GM23338 (cell line): ENCODE measurements around the gene GAPVD1. TPM values are rescaled to one million over a fixed set of nuclear protein-coding genes. Genes with fewer than 3 reads are reported as not detected.

Experiments
- ATAC-seq: fragments of 200-7000 bp; cut with Tn5 transposase; 3 replicates; pipeline ENCODE4 v1.9.1; 2020
- DNase-seq: peaks from one replicate; pipeline ENCODE4 v3.0.0-alpha.2; 2015; ENCODE audit warnings: low spot score
- H2AFZ ChIP-seq: fragments of 200-600 bp; sonication (generic); 2 replicates; pipeline ENCODE4 v1.8.0; 2016; ENCODE audit warnings: antibody characterized with exemption, mild to moderate bottlenecking, moderate library complexity
- H3F3A ChIP-seq: fragments of 200-600 bp; sonication (generic); replicated peaks from 2 replicates; pipeline ENCODE4 v1.8.0; 2017; ENCODE audit warnings: antibody characterized with exemption, mixed run types, low read depth
- H3K27ac ChIP-seq: fragments of 200-600 bp; sonication (generic); 2 replicates; pipeline ENCODE4 v1.6.1; 2016; ENCODE audit warnings: low read depth
- H3K27me3 ChIP-seq: fragments of 200-600 bp; sonication (generic); 2 replicates; pipeline ENCODE4 v1.8.0; 2016; ENCODE audit warnings: mild to moderate bottlenecking, mixed run types, moderate library complexity; ENCODE audit not compliant: insufficient read depth
- H3K36me3 ChIP-seq: fragments of 200-600 bp; sonication (generic); 2 replicates; pipeline ENCODE4 v1.8.0; 2016; ENCODE audit warnings: mild to moderate bottlenecking; ENCODE audit not compliant: insufficient read depth
- H3K4me1 ChIP-seq: fragments of 200-600 bp; sonication (generic); 2 replicates; pipeline ENCODE4 v1.8.0; 2016; ENCODE audit warnings: mild to moderate bottlenecking, moderate library complexity; ENCODE audit not compliant: insufficient read depth
- H3K4me2 ChIP-seq: fragments of 200-600 bp; sonication (generic); 2 replicates; pipeline ENCODE4 v1.7.1; 2017; ENCODE audit warnings: mixed run types
- H3K4me3 ChIP-seq: fragments of 200-600 bp; sonication (generic); 2 replicates; pipeline ENCODE4 v1.6.1; 2016; ENCODE audit warnings: mixed run types
- H3K79me2 ChIP-seq: fragments of 200-600 bp; sonication (generic); replicated peaks from 2 replicates; pipeline ENCODE4 v1.8.0; 2017; ENCODE audit warnings: mild to moderate bottlenecking; ENCODE audit not compliant: insufficient read depth
- H3K9me2 ChIP-seq: fragments of 200-600 bp; sonication (generic); 2 replicates; pipeline ENCODE4 v1.8.0; 2017; ENCODE audit not compliant: insufficient read depth
- H4K20me1 ChIP-seq: fragments of 200-600 bp; sonication (generic); replicated peaks from 2 replicates; pipeline ENCODE4 v1.8.0; 2017; ENCODE audit warnings: mild to moderate bottlenecking; ENCODE audit not compliant: insufficient read depth
- H3K27ac Mint-ChIP-seq: 2 replicates; pipeline ENCODE4 v1.8.0; 2020; ENCODE audit warnings: inconsistent platforms, mild to moderate bottlenecking, moderate library complexity, mixed read lengths
- H3K27me3 Mint-ChIP-seq: 3 replicates; pipeline ENCODE4 v1.8.0; 2022; ENCODE audit warnings: low read depth, mild to moderate bottlenecking, moderate library complexity, mixed read lengths, inconsistent platforms; ENCODE audit not compliant: insufficient read depth, poor library complexity
- H3K36me3 Mint-ChIP-seq: 3 replicates; pipeline ENCODE4 v1.8.0; 2021; ENCODE audit warnings: low read depth, mild to moderate bottlenecking, inconsistent platforms, moderate library complexity, mixed read lengths
- H3K4me1 Mint-ChIP-seq: 3 replicates; pipeline ENCODE4 v1.8.0; 2020; ENCODE audit warnings: mild to moderate bottlenecking, inconsistent platforms, mixed read lengths
- H3K4me3 Mint-ChIP-seq: 3 replicates; pipeline ENCODE4 v1.8.0; 2021; ENCODE audit warnings: moderate library complexity, mild to moderate bottlenecking, inconsistent platforms, mixed read lengths
- H3K9me3 Mint-ChIP-seq: 3 replicates; pipeline ENCODE4 v1.8.0; 2020; ENCODE audit warnings: moderate library complexity, mild to moderate bottlenecking, inconsistent platforms, mixed read lengths
- CTCF ChIP-seq, 2 experiments: fragments of 200-600 bp in 1 of 2; sonication (generic) in 1 of 2; conservative IDR thresholded peaks; 2 replicates each; pipeline versions ENCODE4 v1.5.1 to v1.6.1; 2016 to 2017; ENCODE audit warnings: antibody characterized with exemption in 2 of 2, low read depth in 2 of 2, mild to moderate bottlenecking in 2 of 2, moderate library complexity in 1 of 2
- JUNB ChIP-seq: IDR thresholded peaks from one replicate; pipeline ENCODE4 v1.6.1; 2016; ENCODE audit warnings: antibody characterized with exemption; ENCODE audit not compliant: unreplicated experiment
- REST ChIP-seq: IDR thresholded peaks from one replicate; pipeline ENCODE4 v1.6.1; 2018; ENCODE audit warnings: antibody characterized with exemption; ENCODE audit not compliant: unreplicated experiment
- ZNF462 ChIP-seq: fragments of 250-450 bp; sonication (Bioruptor Pico); IDR thresholded peaks from 2 replicates; pipeline ENCODE4 v1.5.0; 2020; ENCODE audit warnings: mild to moderate bottlenecking, moderate library complexity
- polyA plus RNA-seq: library from polyadenylated mRNA; unstranded; fragments of >200 nt; fragmentation: Nextera tagmentation; extraction: Ambion mirVana; gene quantifications from 2 replicates; pipeline ENCODE4 v1.2.1, GENCODE V29; 2016
- total RNA-seq: library from RNA; depleted of rRNA; stranded (reverse); fragments of >200 nt; shearing (Covaris generic); gene quantifications from 2 replicates; pipeline ENCODE4 v1.2.3, GENCODE V29; 2014
- TF ChIP-seq, protein P1 (sequence below): IDR thresholded peaks from 2 replicates; pipeline ENCODE4 v1.6.1; 2016; ENCODE audit warnings: antibody characterized with exemption

The GAPVD1 gene
- total and polyA plus RNA-seq, 2 experiments from 2014 or later: 19.2 to 34.6 TPM

- H3K4me3 ChIP-seq: no peak overlapping the region
- Mint-ChIP-seq H3K9me3 (no peaks in the 10 kb centered on the region; the same call in 2 of the 3 replicates), H3K4me1 (peaks cover 6% of the 10 kb centered on the region; the same call in 2 of the 3 replicates), H3K36me3 (no peaks in the 10 kb centered on the region), H3K4me3 (no peak overlapping the region), H3K27me3 (peaks cover 4% of the 10 kb centered on the region), H3K27ac (no peak overlapping the region)
- no peaks in the 10 kb centered on the region for H3K27me3 ChIP-seq
- ATAC-seq (peak; percentile 34), DNase-seq (no peak)
- H3K4me1 ChIP-seq: no peaks in the 10 kb centered on the region
- H4K20me1 ChIP-seq: no peaks in the 10 kb centered on the region
- TF ChIP-seq CTCF (conservative IDR thresholded peaks at IDR 0.05; ENCODE audit: low read depth in 2 of 2) (no peak), JUNB (no peak), REST (no peak)
- TF ChIP-seq, protein P1, sequence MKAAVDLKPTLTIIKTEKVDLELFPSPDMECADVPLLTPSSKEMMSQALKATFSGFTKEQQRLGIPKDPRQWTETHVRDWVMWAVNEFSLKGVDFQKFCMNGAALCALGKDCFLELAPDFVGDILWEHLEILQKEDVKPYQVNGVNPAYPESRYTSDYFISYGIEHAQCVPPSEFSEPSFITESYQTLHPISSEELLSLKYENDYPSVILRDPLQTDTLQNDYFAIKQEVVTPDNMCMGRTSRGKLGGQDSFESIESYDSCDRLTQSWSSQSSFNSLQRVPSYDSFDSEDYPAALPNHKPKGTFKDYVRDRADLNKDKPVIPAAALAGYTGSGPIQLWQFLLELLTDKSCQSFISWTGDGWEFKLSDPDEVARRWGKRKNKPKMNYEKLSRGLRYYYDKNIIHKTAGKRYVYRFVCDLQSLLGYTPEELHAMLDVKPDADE: no peak
- H3K79me2 ChIP-seq: no peaks in the 10 kb centered on the region
- no peak overlapping the region for H3K27ac ChIP-seq
- no peaks in the 10 kb centered on the region for H3K36me3 ChIP-seq
- no peaks in the 10 kb centered on the region for H3K9me2 ChIP-seq
- no peak overlapping the region for H3K4me2 ChIP-seq
- 0 out of 2 replicates have a peak overlapping the region, but pooled peaks have one; percentile 10 for H2AFZ ChIP-seq
- no peaks in the 10 kb centered on the region for H3F3A ChIP-seq
These were observed 139.4 kb downstream of the GAPVD1 start for GRCh38 chr9:125400725-125401716.

DNA sequence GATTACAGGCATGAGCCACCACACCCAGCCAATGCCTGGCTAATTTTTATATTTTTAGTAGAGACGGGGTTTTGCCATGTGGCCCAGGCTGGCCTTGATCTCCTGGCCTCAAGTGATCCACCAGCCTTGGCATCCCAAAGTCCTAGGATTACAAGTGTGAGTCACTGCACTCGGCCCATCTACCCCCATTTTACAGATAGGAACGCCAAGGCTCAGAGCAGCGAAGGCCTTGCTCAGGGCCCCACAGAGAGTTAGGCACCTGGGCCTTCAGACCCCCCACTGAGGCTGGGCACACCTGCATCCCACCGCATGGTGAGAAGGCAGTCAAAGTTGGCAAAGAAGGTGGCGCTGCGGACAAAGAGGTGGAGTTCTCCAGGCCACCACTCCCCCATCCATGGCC is 143.1 kb downstream of the GAPVD1 start:
- Histone ChIP-seq H3K4me1 (no peaks in the 10 kb centered on the region), H3K27ac (no peak overlapping the region), H3K27me3 (peaks cover 10% of the 10 kb centered on the region; the same call in 1 of the 2 replicates), H3K79me2 (no peaks in the 10 kb centered on the region), H3K36me3 (no peaks in the 10 kb centered on the region), H3K4me3 (no peak overlapping the region), H4K20me1 (no peaks in the 10 kb centered on the region), H3K9me2 (no peaks in the 10 kb centered on the region), H3K4me2 (no peak overlapping the region), H2AFZ (no peak overlapping the region), H3F3A (0 out of 2 replicates have a peak, but pooled peaks cover 4% of the 10 kb centered on the region)
- DNase-seq (no peak), ATAC-seq (no peak)
- H3K4me1 Mint-ChIP-seq: peaks cover 13% of the 10 kb centered on the region
- H3K4me3 Mint-ChIP-seq: no peak overlapping the region
- peaks cover 12% of the 10 kb centered on the region for H3K27me3 Mint-ChIP-seq
- no peaks in the 10 kb centered on the region for H3K36me3 Mint-ChIP-seq
- H3K27ac Mint-ChIP-seq: no peak overlapping the region
- H3K9me3 Mint-ChIP-seq: no peaks in the 10 kb centered on the region; the same call in 2 of the 3 replicates
- TF ChIP-seq ZNF462 (CRISPR knock-in tag) (no peak), JUNB (no peak)
